Neural cell (in vitro differentiated cells): ENCODE results near the gene KRTAP10-9. TPM values are rescaled to one million over a fixed set of nuclear protein-coding genes. Genes with fewer than 3 reads are reported as not detected.

Experiments used
- H2AFZ ChIP-seq: fragments of 200-600, 300-800 bp; sonication (generic), shearing (Covaris generic); 2 replicates; pipeline ENCODE4 v1.6.0; 2014; ENCODE audit warnings: low read depth, mild to moderate bottlenecking, antibody characterized with exemption, low read length, moderate library complexity
- H3F3A ChIP-seq: fragments of 200-600 bp; shearing (Covaris generic); 2 replicates; pipeline ENCODE4 v1.6.1; 2016; ENCODE audit warnings: mild to moderate bottlenecking, moderate library complexity, mixed read lengths, antibody characterized with exemption, low read length; ENCODE audit not compliant: insufficient read depth, poor library complexity, severe bottlenecking
- H3K27ac ChIP-seq: fragments of 200-600, 300-800 bp; sonication (generic), shearing (Covaris generic); 2 replicates; pipeline ENCODE4 v1.5.1; 2014; ENCODE audit warnings: mild to moderate bottlenecking, low read length, moderate library complexity
- H3K27me3 ChIP-seq: fragments of 300-800, 200-600 bp; sonication (generic), shearing (Covaris generic); 2 replicates; pipeline ENCODE4 v1.6.0; 2014; ENCODE audit warnings: mild to moderate bottlenecking, low read depth, low read length, moderate library complexity; ENCODE audit not compliant: insufficient read depth
- H3K36me3 ChIP-seq: fragments of 300-800, 200-600 bp; sonication (generic), shearing (Covaris generic); 2 replicates; pipeline ENCODE4 v1.5.1; 2014; ENCODE audit warnings: mild to moderate bottlenecking, antibody characterized with exemption, low read length, moderate library complexity; ENCODE audit not compliant: insufficient read depth
- H3K4me2 ChIP-seq: fragments of 300-800, 200-600 bp; sonication (generic), shearing (Covaris generic); 2 replicates; pipeline ENCODE4 v1.6.0; 2014; ENCODE audit warnings: mild to moderate bottlenecking, low read length
- H3K4me3 ChIP-seq: fragments of 300-800, 200-600 bp; sonication (generic), shearing (Covaris generic); 2 replicates; pipeline ENCODE4 v1.5.1; 2014; ENCODE audit warnings: mild to moderate bottlenecking, low read length, moderate library complexity
- H3K79me2 ChIP-seq: fragments of 200-600 bp; shearing (Covaris generic); replicated peaks from 2 replicates; pipeline ENCODE4 v1.6.0; 2014; ENCODE audit warnings: mild to moderate bottlenecking, low read length, moderate library complexity; ENCODE audit not compliant: insufficient read depth
- H3K9ac ChIP-seq: fragments of 300-800, 200-600 bp; sonication (generic), shearing (Covaris generic); 2 replicates; pipeline ENCODE4 v1.6.1; 2016; ENCODE audit warnings: mild to moderate bottlenecking, low read length, mixed read lengths
- H3K9me2 ChIP-seq: fragments of 200-600 bp; shearing (Covaris generic); 2 replicates; pipeline ENCODE4 v1.6.1; 2016; ENCODE audit warnings: mild to moderate bottlenecking, low read length, mixed read lengths; ENCODE audit not compliant: insufficient read depth
- H3K9me3 ChIP-seq: fragments of 200-600, 300-800 bp; sonication (generic), shearing (Covaris generic); 2 replicates; pipeline ENCODE4 v1.6.1; 2016; ENCODE audit warnings: mild to moderate bottlenecking, mixed run types, low read length, moderate library complexity, mixed read lengths
- H4K20me1 ChIP-seq: fragments of 200-600 bp; shearing (Covaris generic); 2 replicates; pipeline ENCODE4 v1.6.1; 2016; ENCODE audit warnings: mild to moderate bottlenecking, mixed run types; ENCODE audit not compliant: insufficient read depth
- CTCF ChIP-seq: fragments of 450-650 bp; IDR thresholded peaks from 2 replicates; pipeline ENCODE4 v1.5.1; 2014; ENCODE audit warnings: antibody characterized with exemption, mild to moderate bottlenecking, moderate library complexity; ENCODE audit not compliant: poor library complexity, severe bottlenecking
- EP300 ChIP-seq: fragments of 450-650 bp; conservative IDR thresholded peaks from 2 replicates; pipeline ENCODE4 v1.6.1; 2014; ENCODE audit warnings: antibody characterized with exemption, mild to moderate bottlenecking, moderate library complexity; ENCODE audit not compliant: poor library complexity, severe bottlenecking
- EZH2 ChIP-seq: fragments of 200-600, 300-800 bp; shearing (Covaris generic), sonication (generic); IDR thresholded peaks from 2 replicates; pipeline ENCODE4 v1.6.1; 2014; ENCODE audit warnings: antibody characterized with exemption, low read length, borderline replicate concordance, mild to moderate bottlenecking; ENCODE audit not compliant: insufficient read depth, poor library complexity, severe bottlenecking
- MXI1 ChIP-seq: fragments of 450-650 bp; conservative IDR thresholded peaks from 2 replicates; pipeline ENCODE4 v1.6.1; 2014; ENCODE audit warnings: antibody characterized with exemption, mild to moderate bottlenecking; ENCODE audit not compliant: poor library complexity, severe bottlenecking
- POLR2AphosphoS5 ChIP-seq: IDR thresholded peaks from 2 replicates; pipeline ENCODE4 v1.6.1; 2012
- RAD21 ChIP-seq: fragments of 450-650 bp; conservative IDR thresholded peaks from 2 replicates; pipeline ENCODE4 v1.6.1; 2014; ENCODE audit warnings: antibody characterized with exemption, mild to moderate bottlenecking, moderate library complexity
- REST ChIP-seq: IDR thresholded peaks from 2 replicates; pipeline ENCODE4 v1.6.1; 2012; ENCODE audit warnings: borderline replicate concordance
- SMC3 ChIP-seq: fragments of 450-650 bp; conservative IDR thresholded peaks from 2 replicates; pipeline ENCODE4 v1.6.1; 2014; ENCODE audit warnings: antibody characterized with exemption, mild to moderate bottlenecking, moderate library complexity; ENCODE audit not compliant: poor library complexity
- TAF1 ChIP-seq: IDR thresholded peaks from 2 replicates; pipeline ENCODE4 v1.6.1; 2012; ENCODE audit warnings: low read depth
- polyA minus RNA-seq: library from RNA; depleted of rRNA, polyadenylated mRNA; stranded (reverse); fragments of >200 nt; gene quantifications from 2 replicates; pipeline ENCODE4 v1.2.3, GENCODE V29; 2014
- polyA plus RNA-seq: library from polyadenylated mRNA; depleted of rRNA; stranded (reverse); fragments of >200 nt; gene quantifications from 2 replicates; pipeline ENCODE4 v1.2.3, GENCODE V29; 2014

Gene KRTAP10-9
- polyA plus RNA-seq = not detected in 2 replicates
- not detected in 2 replicates for polyA minus RNA-seq

- TF ChIP-seq MXI1 = no peak
- Histone ChIP-seq H3K36me3 (no peaks in the 10 kb centered on the region), H3K9me2 (no peaks in the 10 kb centered on the region), H2AFZ (no peak within 1 kb of the TSS), H3K4me2 (no peak within 1 kb of the TSS), H3K9me3 (peaks cover 6% of the 10 kb centered on the region), H3K4me3 (no peak within 1 kb of the TSS), H3K27ac (no peak within 1 kb of the TSS), H4K20me1 (no peaks in the 10 kb centered on the region), H3K79me2 (no peaks in the 10 kb centered on the region), H3K27me3 (no peaks in the 10 kb centered on the region), H3K9ac (no peak within 1 kb of the TSS), H3F3A (no peaks in the 10 kb centered on the region)
These were observed at the start of gene KRTAP10-9 for GRCh38 chr21:44626673-44627143. TSS of gene KRTAP10-9 (plus strand) at chr21:44627093. CDS start at chr21:44627172, 79 bp downstream.

- H3K4me2 ChIP-seq = no peak overlapping the region
- H3K27ac ChIP-seq = no peak overlapping the region
- H2AFZ ChIP-seq = no peak overlapping the region
- no peaks in the 10 kb centered on the region for H3K27me3 ChIP-seq
- no peaks in the 10 kb centered on the region for H3K36me3 ChIP-seq
- no peak overlapping the region for H3K4me3 ChIP-seq
- no peaks in the 10 kb centered on the region for H3F3A ChIP-seq
- no peak overlapping the region for H3K9ac ChIP-seq
- no peak for TF ChIP-seq SMC3
- TF ChIP-seq TAF1 = no peak
- no peak for TF ChIP-seq CTCF
- TF ChIP-seq POLR2AphosphoS5 = no peak
- TF ChIP-seq MXI1 = no peak
- TF ChIP-seq REST = no peak
- no peak for TF ChIP-seq EZH2
- no peak for TF ChIP-seq RAD21
- TF ChIP-seq EP300 = no peak
- no peaks in the 10 kb centered on the region for H4K20me1 ChIP-seq
- no peaks in the 10 kb centered on the region for H3K9me2 ChIP-seq
- no peaks in the 10 kb centered on the region for H3K79me2 ChIP-seq
- no peaks in the 10 kb centered on the region for H3K9me3 ChIP-seq
These were observed 48.4 kb upstream of the KRTAP10-9 start for GRCh38 chr21:44578371-44579055.
